ENCODE results near the gene TMEM63C. TPM values are rescaled to one million over a fixed set of nuclear protein-coding genes. Genes with fewer than 3 reads are reported as not detected.

The TMEM63C gene
- total and polyA plus RNA-seq, 2 donors (not counting 3 experiments of a cell fraction or from before 2014, with no cell fraction given): not detected

GRCh38 chr14:77195766-77196165 is 14.2 kb downstream of the TMEM63C start:
- Histone ChIP-seq H3K9me3 (replicated peaks; ENCODE audit: control insufficient read depth, insufficient read depth, low read length) (no peaks in the 10 kb centered on the region), H2AFZ (ENCODE audit: low read depth, low read length) (no peak overlapping the region), H3K27ac (ENCODE audit: insufficient read depth, low read depth, low read length) (no peak overlapping the region), H3K36me3 (ENCODE audit: control insufficient read depth in 2 of 2, extremely low read depth in 1 of 2, insufficient read depth in 2 of 2, low read length in 2 of 2) (no peaks in the 10 kb centered on the region), H4K20me1 (replicated peaks; ENCODE audit: control insufficient read depth, extremely low read depth, insufficient read depth, low read length) (no peaks in the 10 kb centered on the region), H3K4me1 (ENCODE audit: control insufficient read depth, extremely low read depth, insufficient read depth, low read length) (no peaks in the 10 kb centered on the region), H3K79me2 (ENCODE audit: control insufficient read depth, insufficient read depth, low read length) (no peaks in the 10 kb centered on the region), H3K9ac (replicated peaks; ENCODE audit: extremely low read depth, insufficient read depth, low read length) (no peak overlapping the region), H3K4me2 (ENCODE audit: insufficient read depth, low read length) (no peak overlapping the region), H3K9me1 (replicated peaks; ENCODE audit: control insufficient read depth, extremely low read depth, insufficient read depth, low read length) (no peaks in the 10 kb centered on the region), H3K4me3 (replicated peaks in 1 of 3; ENCODE audit: insufficient read depth in 1 of 3, low read depth in 1 of 3, low read length in 3 of 3) (no peak overlapping the region), H3K27me3 (ENCODE audit: control insufficient read depth in 2 of 2, insufficient read depth in 2 of 2, low read length in 2 of 2) (no peaks in the 10 kb centered on the region)
- FAIRE-seq (no peak), DNase-seq (ENCODE audit: low read depth, low spot score) (no peak)
- CTCF ChIA-PET: interaction anchor here (0.9 to 1.6 kb wide), 2 partner anchors 23 to 44 kb away, joined by 4 to 7 read pairs; no protein-coding TSS in a partner anchor
- dilution Hi-C loops (cut with MboI; ENCODE audit: extremely low pct_ligation_motif_present, low sequenced_read_pairs): no loop called here
- no peak for TF ChIP-seq FOS (IDR thresholded peaks at IDR 0.05; ENCODE audit: borderline replicate concordance, insufficient read depth, low read length)
- no peak for TF ChIP-seq CTCF (IDR thresholded peaks at IDR 0.05; ENCODE audit: extremely low read depth in 1 of 2, insufficient read depth in 1 of 2, low read depth in 1 of 2, low read length in 2 of 2)
- TF ChIP-seq POLR2AphosphoS5 (IDR thresholded peaks at IDR 0.05; ENCODE audit: insufficient read depth, low read depth, low read length): no peak
- TF ChIP-seq POLR2A (IDR thresholded peaks at IDR 0.05; ENCODE audit: low read depth, low read length): no peak
- no peak for TF ChIP-seq JUN (IDR thresholded peaks at IDR 0.05; ENCODE audit: borderline replicate concordance, insufficient read depth, insufficient read length, low read depth)
- no peak for TF ChIP-seq EZH2 (IDR thresholded peaks at IDR 0.05; ENCODE audit: borderline replicate concordance, low read depth, low read length, severe bottlenecking)
- no peak for TF ChIP-seq MAX (IDR thresholded peaks at IDR 0.05; ENCODE audit: insufficient read depth, insufficient read length)
- TF ChIP-seq MYC (IDR thresholded peaks at IDR 0.05; ENCODE audit: low read depth, low read length): no peak
- no peak for TF ChIP-seq GATA2 (IDR thresholded peaks at IDR 0.05; ENCODE audit: insufficient read depth, insufficient read length, low read depth, low read length)
- POLR2A ChIA-PET: no interaction called here
- intact Hi-C loops (cut with micrococcal nuclease): no loop called here
- BruUV-seq (replicated peaks): no TSS peak
